A673 (cell line): ENCODE results near the gene MRC1. TPM values are rescaled to one million over a fixed set of nuclear protein-coding genes. Genes with fewer than 3 reads are reported as not detected.

Experiments
- Bru-seq: library from RNA; stranded (reverse); fragments of 400-500 nt; gene quantifications from one replicate; lab custom pipeline; 2021; lab: Mats Ljungman, UMichigan
- BruChase-seq, 2 experiments: library from RNA; stranded (reverse); fragments of 400-500 nt; gene quantifications; one replicate each; lab custom pipeline; 2021; lab: Mats Ljungman, UMichigan
- BruUV-seq: library from RNA; stranded (reverse); fragments of 400-500 nt; replicated peaks from 2 replicates; lab custom pipeline; 2021; lab: Mats Ljungman, UMichigan
- CTCF ChIA-PET: fragments of 300-600 bp; sonication (Branson Sonifier 250); formaldehyde crosslinking; loops from one replicate; lab custom pipeline; 2022; ENCODE audit warnings: antibody characterized with exemption; lab: Charles Lee
- POLR2A ChIA-PET: fragments of 300-600 bp; sonication (Branson Sonifier 250); formaldehyde crosslinking; loops from one replicate; lab custom pipeline; 2022; ENCODE audit warnings: antibody characterized with exemption; ENCODE audit not compliant: low non-redundant PET; lab: Charles Lee
- DNase-seq: peaks from one replicate; pipeline ENCODE4 v3.0.0-alpha.2; 2015; ENCODE audit warnings: low spot score
- H3K27ac ChIP-seq: fragments of 200-600 bp; sonication (generic); 2 replicates; pipeline ENCODE4 v1.5.1; 2016; ENCODE audit warnings: mixed run types, low read depth, mild to moderate bottlenecking, mixed read lengths, antibody characterized with exemption, low read length; ENCODE audit not compliant: poor library complexity, severe bottlenecking
- H3K27me3 ChIP-seq: fragments of 200-600 bp; sonication (generic); replicated peaks from 2 replicates; pipeline ENCODE4 v1.6.1; 2017; ENCODE audit warnings: mixed run types, low read depth, mild to moderate bottlenecking, mixed read lengths, antibody characterized with exemption, low read length; ENCODE audit not compliant: insufficient read depth, poor library complexity
- H3K36me3 ChIP-seq: fragments of 200-600 bp; sonication (generic); 2 replicates; pipeline ENCODE4 v1.6.1; 2016; ENCODE audit warnings: mixed run types, mild to moderate bottlenecking, mixed read lengths, antibody characterized with exemption, low read length; ENCODE audit not compliant: insufficient read depth, poor library complexity, severe bottlenecking
- H3K4me1 ChIP-seq: fragments of 200-600 bp; sonication (generic); 2 replicates; pipeline ENCODE4 v1.6.1; 2017; ENCODE audit warnings: mixed run types, mild to moderate bottlenecking, mixed read lengths, antibody characterized with exemption, low read length; ENCODE audit not compliant: insufficient read depth, poor library complexity, severe bottlenecking
- H3K4me3 ChIP-seq: fragments of 200-600 bp; sonication (generic); 2 replicates; pipeline ENCODE4 v1.5.1; 2016; ENCODE audit warnings: low read depth, mixed run types, mild to moderate bottlenecking, mixed read lengths, low read length; ENCODE audit not compliant: poor library complexity, severe bottlenecking
- H3K9me3 ChIP-seq: fragments of 200-600 bp; sonication (generic); 2 replicates; pipeline ENCODE4 v1.6.1; 2016; ENCODE audit warnings: mixed run types, low read depth, mild to moderate bottlenecking, mixed read lengths, antibody characterized with exemption, low read length; ENCODE audit not compliant: poor library complexity, severe bottlenecking
- CTCF ChIP-seq: fragments of 300-800, 200-600 bp; sonication (generic); conservative IDR thresholded peaks from 2 replicates; pipeline ENCODE4 v1.5.1; 2017; ENCODE audit warnings: low read depth, mild to moderate bottlenecking, antibody characterized with exemption, low read length, moderate library complexity, mixed read lengths
- EZH2 ChIP-seq: fragments of 200-600 bp; sonication (generic); IDR thresholded peaks from 2 replicates; pipeline ENCODE4 v1.6.1; 2017; ENCODE audit warnings: borderline replicate concordance, low read depth, mild to moderate bottlenecking, mixed read lengths, antibody characterized with exemption, low read length; ENCODE audit not compliant: poor library complexity, severe bottlenecking
- intact Hi-C: fragments of 100-400 bp; cut with micrococcal nuclease; formaldehyde crosslinking; loops from one replicate; pipeline ENCODE4 v1.10.0; 2022; ENCODE audit not compliant: unreplicated experiment
- long read RNA-seq: library from polyadenylated mRNA; stranded (forward); transcript quantifications from one replicate; pipeline ENCODE4 v2.0.0, GENCODE V29; 2022
- total RNA-seq: library from RNA; stranded (reverse); gene quantifications from 2 replicates; pipeline ENCODE4 v1.2.3, GENCODE V29; 2021

MRC1 gene
- total RNA-seq (0.15 and 0.17 TPM in 2 replicates), Bru-seq, nascent RNA (percentile 15 among the genes with signal in this experiment), BruChase-seq, experiment 1, labeled RNA remaining after a 2-hour chase (percentile 14 among the genes with signal in this experiment), BruChase-seq, experiment 2, labeled RNA remaining after a 6-hour chase (percentile 20 among the genes with signal in this experiment)
- long read RNA-seq, partial matches to known transcripts, result 0 of 1 reads
- long read RNA-seq, other reads (novel, unspliced or antisense), result 1 of 1 reads

GRCh38 chr10:17808971-17809841 is at the start of gene MRC1:
Gene MRC1, plus strand, starts transcription at chr10:17809348. Its CDS starts 118 bp downstream, at chr10:17809466.
- no peak within 1 kb of the TSS for H3K4me3 ChIP-seq
- no peak for TF ChIP-seq CTCF
- TF ChIP-seq EZH2, result no peak
- DNase-seq, result no peak
- H3K4me1 ChIP-seq, result no peaks in the 10 kb centered on the region
- BruUV-seq, result no TSS peak
- no peaks in the 10 kb centered on the region for H3K27me3 ChIP-seq
- intact Hi-C loops, result no loop called here
- H3K36me3 ChIP-seq, result no peaks in the 10 kb centered on the region
- H3K27ac ChIP-seq, result no peak within 1 kb of the TSS
- H3K9me3 ChIP-seq, result no peaks in the 10 kb centered on the region
- ChIA-PET POLR2A (no interaction called here), CTCF (no interaction called here)

DNA sequence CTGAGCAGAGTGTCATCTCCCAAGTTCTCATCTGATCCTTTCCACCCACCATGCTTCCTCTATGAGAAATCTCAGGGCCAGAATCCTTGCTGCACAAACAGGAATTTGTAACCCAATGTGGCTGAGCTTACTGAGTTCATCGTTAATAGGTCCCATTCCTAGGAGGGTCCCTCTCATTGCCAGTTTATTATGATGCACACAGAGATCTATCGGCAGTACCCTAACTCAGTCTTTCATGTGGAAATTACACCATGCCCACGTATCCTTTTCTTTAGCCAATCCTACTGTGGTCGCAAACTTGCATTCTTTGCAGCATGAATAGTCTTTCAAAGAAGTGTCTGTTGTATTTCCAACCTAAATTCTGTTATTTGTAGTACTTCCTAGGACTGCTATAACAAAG is 45.0 kb upstream of the MRC1 start:
- CTCF ChIA-PET, result no interaction called here
- POLR2A ChIA-PET, result no interaction called here
- intact Hi-C loops, result no loop called here
- H3K27me3 ChIP-seq, result no peaks in the 10 kb centered on the region
- no peaks in the 10 kb centered on the region for H3K9me3 ChIP-seq
- TF ChIP-seq EZH2 (no peak), CTCF (no peak)
- no peaks in the 10 kb centered on the region for H3K4me1 ChIP-seq
- no TSS peak for BruUV-seq
- H3K27ac ChIP-seq, result no peak overlapping the region
- DNase-seq, result no peak
- no peaks in the 10 kb centered on the region for H3K36me3 ChIP-seq
- H3K4me3 ChIP-seq, result no peak overlapping the region

- H3K27ac ChIP-seq, result no peak overlapping the region
- H3K4me3 ChIP-seq, result no peak overlapping the region
- TF ChIP-seq EZH2 (no peak), CTCF (no peak)
- ChIA-PET CTCF (no interaction called here), POLR2A (no interaction called here)
- no peak for DNase-seq
- intact Hi-C loops, result no loop called here
- no peaks in the 10 kb centered on the region for H3K36me3 ChIP-seq
- no peaks in the 10 kb centered on the region for H3K27me3 ChIP-seq
- no peaks in the 10 kb centered on the region for H3K9me3 ChIP-seq
- no peaks in the 10 kb centered on the region for H3K4me1 ChIP-seq
- no TSS peak for BruUV-seq
Observed at GRCh38 chr10:17765602-17766001, 43.5 kb upstream of the MRC1 start.
